Prostate gland (tissue), 2 donors: Measurements from ENCODE around the gene LRRC63. TPM values are rescaled to one million over a fixed set of nuclear protein-coding genes. Genes with fewer than 3 reads are reported as not detected.

Experiments
- DNase-seq: peaks from one replicate; pipeline ENCODE4 v3.0.0-alpha.2; 2019; ENCODE audit warnings: low spot score
- H3K27ac ChIP-seq, 2 donors: fragments of 200-600 bp; sonication (generic); 2 replicates each; pipeline ENCODE4 v1.5.1; 2017 to 2019
- H3K27me3 ChIP-seq: fragments of 200-600 bp; sonication (generic); replicated peaks from 2 replicates; pipeline ENCODE4 v1.5.1; 2019; ENCODE audit not compliant: insufficient read depth
- H3K36me3 ChIP-seq, 2 donors: fragments of 200-600 bp; sonication (generic); 1 replicate in 1 of 2; 2 replicates in 1 of 2; pipeline versions ENCODE4 v1.5.1 to v1.8.1; 2017 to 2019
- H3K4me1 ChIP-seq: fragments of 200-600 bp; sonication (generic); replicated peaks from 2 replicates; pipeline ENCODE4 v1.5.1; 2019
- H3K4me3 ChIP-seq, 2 donors: fragments of 200-600 bp; sonication (generic); 2 replicates each; pipeline ENCODE4 v1.5.1; 2017 to 2019
- H3K9me3 ChIP-seq: fragments of 200-600 bp; sonication (generic); 2 replicates; pipeline ENCODE4 v1.5.1; 2017
- POLR2A ChIP-seq: fragments of 450-650 bp; IDR thresholded peaks from one replicate; pipeline ENCODE4 v1.6.1; 2016; ENCODE audit warnings: antibody characterized with exemption, mild to moderate bottlenecking
- POLR2AphosphoS5 ChIP-seq: sonication (generic); formaldehyde crosslinking; IDR thresholded peaks from one replicate; pipeline ENCODE4 v1.6.1; 2017; ENCODE audit warnings: antibody characterized with exemption
- WGBS: methylation state at CpG from one replicate; pipeline ENCODE4 v1.1.5; 2018; 5-methylcytosine and 5-hydroxymethylcytosine counted together
- intact Hi-C: fragments of 100-400 bp; cut with DNase I; formaldehyde crosslinking; loops from one replicate; pipeline ENCODE4 v1.14.2; 2022
- total RNA-seq, 2 donors: library from RNA; depleted of rRNA; stranded (reverse); fragments of >200 nt; gene quantifications; one replicate each; pipeline ENCODE4 v1.1.0, GENCODE V29; 2016
- TF ChIP-seq, protein P1 (sequence below), 4 experiments: fragments of 200-600 bp in 2 of 4; fragments of 450-650 bp in 2 of 4; sonication (generic) in 2 of 4; IDR thresholded peaks; 1 replicate in 3 of 4; 2 replicates in 1 of 4; pipeline ENCODE4 v1.5.1; 2016 to 2019; ENCODE audit warnings: antibody characterized with exemption in 4 of 4, mild to moderate bottlenecking in 2 of 4, moderate library complexity in 2 of 4

Gene LRRC63
- total RNA-seq, 2 donors from 2014 or later = 1.0 to 1.7 TPM

DNA sequence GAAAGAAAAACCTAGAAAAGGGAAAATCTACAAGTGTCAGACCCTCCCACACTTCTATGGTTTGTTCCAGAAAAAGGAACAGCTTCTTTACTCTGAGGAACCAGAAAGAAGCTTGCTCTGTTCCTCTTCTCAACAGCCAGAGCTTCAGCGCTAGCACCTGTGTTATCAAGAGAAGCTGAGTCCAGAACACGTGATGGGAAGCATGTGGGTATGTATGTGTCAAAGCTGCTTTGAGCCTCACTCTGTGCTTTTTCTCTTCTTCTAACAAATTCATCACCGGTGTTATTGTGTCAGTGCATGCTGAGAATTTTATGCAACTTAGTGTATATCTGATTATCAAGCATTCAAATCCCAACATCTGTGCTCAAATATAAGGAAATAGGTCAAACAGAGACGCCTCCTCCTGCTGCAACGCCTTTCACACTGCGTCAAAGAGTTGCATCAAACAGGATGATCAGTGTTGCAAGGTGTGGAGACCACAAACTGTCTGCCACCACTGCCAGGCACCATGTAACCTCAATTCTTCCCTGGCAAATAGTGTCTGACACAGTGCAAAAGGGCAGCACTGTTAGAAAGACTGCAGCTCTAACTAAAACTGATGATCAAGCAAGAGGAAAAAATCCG is 83.9 kb downstream of the LRRC63 start:
- Histone ChIP-seq H3K27ac (no peak overlapping the region), H3K27me3 (no peaks in the 10 kb centered on the region), H3K9me3 (no peaks in the 10 kb centered on the region), H3K4me1 (peaks cover 4% of the 10 kb centered on the region), H3K4me3 (no peak overlapping the region), H3K36me3 (no peaks in the 10 kb centered on the region)
- no peak for DNase-seq
- 59% methylated on average over 7 of the region's 7 CpGs for WGBS
- intact Hi-C loops = no loop called here
- TF ChIP-seq, protein P1, sequence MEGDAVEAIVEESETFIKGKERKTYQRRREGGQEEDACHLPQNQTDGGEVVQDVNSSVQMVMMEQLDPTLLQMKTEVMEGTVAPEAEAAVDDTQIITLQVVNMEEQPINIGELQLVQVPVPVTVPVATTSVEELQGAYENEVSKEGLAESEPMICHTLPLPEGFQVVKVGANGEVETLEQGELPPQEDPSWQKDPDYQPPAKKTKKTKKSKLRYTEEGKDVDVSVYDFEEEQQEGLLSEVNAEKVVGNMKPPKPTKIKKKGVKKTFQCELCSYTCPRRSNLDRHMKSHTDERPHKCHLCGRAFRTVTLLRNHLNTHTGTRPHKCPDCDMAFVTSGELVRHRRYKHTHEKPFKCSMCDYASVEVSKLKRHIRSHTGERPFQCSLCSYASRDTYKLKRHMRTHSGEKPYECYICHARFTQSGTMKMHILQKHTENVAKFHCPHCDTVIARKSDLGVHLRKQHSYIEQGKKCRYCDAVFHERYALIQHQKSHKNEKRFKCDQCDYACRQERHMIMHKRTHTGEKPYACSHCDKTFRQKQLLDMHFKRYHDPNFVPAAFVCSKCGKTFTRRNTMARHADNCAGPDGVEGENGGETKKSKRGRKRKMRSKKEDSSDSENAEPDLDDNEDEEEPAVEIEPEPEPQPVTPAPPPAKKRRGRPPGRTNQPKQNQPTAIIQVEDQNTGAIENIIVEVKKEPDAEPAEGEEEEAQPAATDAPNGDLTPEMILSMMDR (IDR thresholded peaks at IDR 0.05) = no peak
- no peak for TF ChIP-seq POLR2AphosphoS5
- TF ChIP-seq POLR2A = no peak

DNA sequence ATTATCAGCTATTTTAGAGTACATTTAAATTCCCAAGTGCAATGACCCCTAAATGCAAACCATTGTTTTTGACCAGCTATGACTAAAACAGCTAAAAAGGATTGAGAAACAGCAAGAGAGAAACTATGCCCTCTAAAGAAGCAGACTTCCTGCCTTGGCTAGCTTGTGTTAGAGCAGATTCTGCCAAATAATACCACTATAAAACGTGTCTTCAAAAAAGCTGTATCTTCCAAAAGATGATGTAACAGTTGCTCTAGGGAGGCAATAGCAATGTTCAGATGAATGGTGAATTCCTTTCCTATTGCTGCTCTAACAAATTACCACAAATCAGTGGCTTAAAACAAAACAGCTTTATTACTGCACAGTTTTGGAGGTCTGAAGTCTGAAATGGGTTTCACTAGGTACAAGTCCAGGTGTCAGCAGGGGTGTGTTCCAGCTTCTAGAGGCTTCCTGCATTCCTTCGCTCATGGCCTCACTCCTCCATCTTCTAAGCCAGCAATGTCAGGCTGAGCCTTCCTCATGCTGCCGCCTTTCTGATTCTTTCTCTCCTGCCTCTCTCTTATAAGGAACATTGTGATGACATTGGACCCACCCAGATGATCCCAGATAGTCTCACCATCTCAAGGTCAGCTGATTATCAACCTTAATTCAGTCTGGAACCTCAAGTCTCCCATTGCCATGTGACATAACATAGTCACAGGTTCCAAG is 84.5 kb downstream of the LRRC63 start:
- H3K4me3 ChIP-seq = no peak overlapping the region
- no peak overlapping the region for H3K27ac ChIP-seq
- DNase-seq = no peak
- intact Hi-C loops = no loop called here
- peaks cover 4% of the 10 kb centered on the region for H3K4me1 ChIP-seq
- H3K36me3 ChIP-seq = no peaks in the 10 kb centered on the region
- 61% methylated on average over 3 of the region's 3 CpGs for WGBS
- no peaks in the 10 kb centered on the region for H3K9me3 ChIP-seq
- no peaks in the 10 kb centered on the region for H3K27me3 ChIP-seq
- TF ChIP-seq, protein P1 (IDR thresholded peaks at IDR 0.05) = no peak
- no peak for TF ChIP-seq POLR2AphosphoS5
- no peak for TF ChIP-seq POLR2A

DNA sequence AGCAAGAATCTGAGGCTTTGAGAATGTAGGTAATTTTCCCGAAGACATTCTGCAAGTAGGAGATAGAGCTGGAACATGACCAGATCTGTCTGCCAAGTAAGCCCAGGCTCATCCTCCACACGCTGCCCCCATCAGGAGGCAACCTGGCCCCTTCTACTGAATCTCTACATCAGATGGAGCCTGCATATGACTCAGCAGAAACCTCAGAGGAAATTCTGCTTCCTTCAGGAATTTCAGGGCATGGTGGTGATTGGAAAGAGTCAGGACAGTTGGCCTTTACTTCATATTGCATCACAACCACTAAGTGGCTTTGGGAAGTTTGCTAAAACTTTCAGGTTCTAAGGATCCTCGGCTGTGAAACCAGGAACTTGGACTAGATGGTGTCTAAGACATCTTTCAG is 85.2 kb downstream of the LRRC63 start:
- H3K27me3 ChIP-seq = no peaks in the 10 kb centered on the region
- H3K36me3 ChIP-seq = no peaks in the 10 kb centered on the region
- DNase-seq = no peak
- H3K27ac ChIP-seq = no peak overlapping the region
- 74% methylated on average over 3 of the region's 3 CpGs for WGBS
- no peaks in the 10 kb centered on the region for H3K9me3 ChIP-seq
- no peak overlapping the region for H3K4me3 ChIP-seq
- TF ChIP-seq, protein P1 (IDR thresholded peaks at IDR 0.05) = no peak
- no peak for TF ChIP-seq POLR2AphosphoS5
- no peak for TF ChIP-seq POLR2A
- intact Hi-C loops = no loop called here
- H3K4me1 ChIP-seq = peaks cover 4% of the 10 kb centered on the region

DNA sequence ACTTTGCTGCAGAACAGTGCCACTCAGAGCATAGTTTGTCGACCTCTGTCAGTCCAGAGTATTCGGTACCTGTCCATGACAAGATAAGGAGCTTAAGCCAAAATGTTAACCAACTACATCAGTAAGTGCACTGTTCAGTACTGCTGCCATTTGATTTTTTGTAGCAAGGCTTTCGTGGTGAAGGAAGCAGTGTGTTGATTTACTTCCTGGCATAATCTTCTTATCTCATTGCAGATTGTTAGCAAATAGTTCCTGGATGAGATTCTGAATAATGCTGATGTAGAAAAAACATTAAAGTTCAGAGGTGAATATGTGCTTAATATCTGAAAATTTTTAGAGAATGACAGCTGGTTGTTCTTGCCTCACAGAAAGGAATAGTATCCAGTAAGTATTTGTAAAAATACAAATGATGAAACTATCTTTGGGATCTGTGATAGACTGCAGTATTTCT is 85.7 kb downstream of the LRRC63 start:
- DNase-seq = no peak
- Histone ChIP-seq H3K9me3 (no peaks in the 10 kb centered on the region), H3K4me1 (peaks cover 4% of the 10 kb centered on the region), H3K27ac (no peak overlapping the region), H3K36me3 (no peaks in the 10 kb centered on the region), H3K27me3 (no peaks in the 10 kb centered on the region), H3K4me3 (no peak overlapping the region)
- 62% methylated on average over 3 of the region's 3 CpGs for WGBS
- TF ChIP-seq POLR2A (no peak), POLR2AphosphoS5 (no peak)
- TF ChIP-seq, protein P1 (IDR thresholded peaks at IDR 0.05) = no peak
- intact Hi-C loops = no loop called here
